GM21360 (cell line): ENCODE measurements around the gene GTSF1L.
"Not testable (repeated sequence)": the region's sequence is repeated elsewhere in the genome, so short reads cannot be mapped to it uniquely, and the experiment has no call there.

Experiments
- ATAC-seq: cut with Tn5 transposase; IDR thresholded peaks from one replicate; pipeline ENCODE4 v1.9.1; 2021; ENCODE audit warnings: mild to moderate bottlenecking, moderate library complexity; ENCODE audit not compliant: unreplicated experiment

The GTSF1L gene

DNA sequence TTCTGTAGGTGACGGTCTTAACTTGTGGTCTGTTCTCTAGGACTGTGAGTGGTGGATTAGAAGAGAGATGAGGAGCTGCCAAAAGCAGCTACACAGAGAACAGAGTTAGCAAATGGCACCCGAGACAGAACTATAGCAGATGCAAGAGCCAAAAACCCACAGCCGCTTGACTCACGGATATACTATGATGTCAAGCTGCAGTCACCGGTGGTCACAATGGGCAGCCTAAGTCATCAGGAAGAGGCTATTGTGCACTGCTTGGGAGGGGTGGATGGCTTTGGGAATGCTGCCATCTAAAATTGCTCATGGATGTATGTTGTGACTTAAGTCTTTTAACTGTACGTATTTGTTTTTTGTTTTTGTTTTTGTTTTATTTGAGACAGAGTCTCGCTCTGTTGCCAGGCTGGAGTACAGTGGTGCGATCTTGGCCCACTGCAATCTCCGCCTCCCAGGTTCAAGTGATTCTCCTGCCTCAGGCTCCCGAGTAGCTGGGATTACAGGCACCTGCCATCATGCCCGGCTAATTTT is at the start of gene GTSF1L:
GTSF1L (minus strand) TSS at position 192 of the 528 bp plus-strand sequence. CDS start 308 bp downstream, outside the sequence.
- ATAC-seq = no peak

DNA sequence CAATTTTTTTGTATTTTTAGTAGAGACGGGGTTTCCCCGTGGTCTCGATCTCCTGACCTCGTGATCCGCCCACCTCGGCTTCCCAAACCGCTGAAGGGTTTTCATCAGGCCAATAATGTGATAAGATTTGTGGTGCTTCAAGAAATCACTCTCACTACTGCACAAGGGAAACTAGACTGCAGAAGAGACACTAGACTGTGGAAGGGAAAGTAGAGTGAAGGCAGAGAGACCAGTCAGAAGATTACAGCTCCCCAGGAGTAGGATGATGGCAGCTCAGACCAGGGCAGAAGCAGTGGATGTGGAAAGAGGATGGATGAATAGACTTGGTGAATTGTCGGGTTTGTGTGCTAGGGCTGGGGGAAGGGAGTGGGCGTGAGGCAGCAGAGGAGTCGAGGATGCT is 48.0 kb upstream of the GTSF1L start:
- no peak for ATAC-seq

DNA sequence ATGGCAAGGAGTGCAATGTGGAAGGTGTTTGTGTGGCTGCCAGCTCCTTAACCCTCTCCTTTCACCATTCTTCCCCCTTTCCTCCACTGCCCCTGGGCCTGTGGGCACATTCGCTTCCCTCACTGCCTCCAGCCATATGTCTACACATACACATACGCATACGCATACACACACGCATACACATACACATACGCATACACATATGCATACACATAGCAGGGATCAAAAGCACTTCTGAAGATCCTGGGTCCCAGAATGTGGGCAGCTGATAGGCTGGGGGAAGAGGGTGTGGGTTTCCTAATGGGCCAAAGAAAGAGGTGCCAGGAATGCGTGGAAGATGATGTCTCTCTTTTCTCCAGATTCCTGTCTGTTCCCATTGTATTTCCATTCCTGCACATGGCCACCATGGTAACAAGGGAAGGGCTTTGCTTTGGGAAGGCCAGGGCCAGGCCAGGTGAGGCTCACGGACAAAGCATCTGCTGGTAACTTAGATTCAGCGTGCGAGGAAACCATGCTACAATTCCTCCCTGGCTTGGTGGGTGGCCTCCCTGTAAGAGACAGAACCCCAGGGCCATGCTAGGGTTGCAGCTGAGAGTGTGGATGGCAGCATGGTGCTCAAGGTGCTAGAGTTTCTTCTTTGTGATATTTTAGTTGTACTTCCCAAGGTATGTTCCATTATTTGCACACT is 44.8 kb upstream of the GTSF1L start:
- no peak for ATAC-seq

DNA sequence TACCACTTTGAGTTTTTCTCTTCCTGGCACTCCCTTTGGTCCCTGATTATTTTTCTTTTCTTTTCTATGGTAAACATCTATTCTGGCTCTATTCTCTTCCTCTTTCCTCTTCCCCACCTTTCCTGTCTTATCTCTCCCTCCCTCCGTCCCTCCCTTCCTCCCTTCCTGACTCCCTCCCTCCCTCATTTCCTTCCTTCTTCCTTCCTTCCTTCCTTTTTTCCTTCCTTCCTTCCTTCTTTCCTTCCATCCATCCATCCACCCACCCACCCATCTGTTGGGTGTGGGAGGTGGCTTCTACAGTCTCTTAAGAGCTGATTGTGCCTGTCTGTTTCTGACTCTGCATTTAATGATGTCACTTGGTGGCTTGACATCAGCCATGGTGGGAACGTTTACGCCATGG is 43.5 kb upstream of the GTSF1L start:
- ATAC-seq = no peak

DNA sequence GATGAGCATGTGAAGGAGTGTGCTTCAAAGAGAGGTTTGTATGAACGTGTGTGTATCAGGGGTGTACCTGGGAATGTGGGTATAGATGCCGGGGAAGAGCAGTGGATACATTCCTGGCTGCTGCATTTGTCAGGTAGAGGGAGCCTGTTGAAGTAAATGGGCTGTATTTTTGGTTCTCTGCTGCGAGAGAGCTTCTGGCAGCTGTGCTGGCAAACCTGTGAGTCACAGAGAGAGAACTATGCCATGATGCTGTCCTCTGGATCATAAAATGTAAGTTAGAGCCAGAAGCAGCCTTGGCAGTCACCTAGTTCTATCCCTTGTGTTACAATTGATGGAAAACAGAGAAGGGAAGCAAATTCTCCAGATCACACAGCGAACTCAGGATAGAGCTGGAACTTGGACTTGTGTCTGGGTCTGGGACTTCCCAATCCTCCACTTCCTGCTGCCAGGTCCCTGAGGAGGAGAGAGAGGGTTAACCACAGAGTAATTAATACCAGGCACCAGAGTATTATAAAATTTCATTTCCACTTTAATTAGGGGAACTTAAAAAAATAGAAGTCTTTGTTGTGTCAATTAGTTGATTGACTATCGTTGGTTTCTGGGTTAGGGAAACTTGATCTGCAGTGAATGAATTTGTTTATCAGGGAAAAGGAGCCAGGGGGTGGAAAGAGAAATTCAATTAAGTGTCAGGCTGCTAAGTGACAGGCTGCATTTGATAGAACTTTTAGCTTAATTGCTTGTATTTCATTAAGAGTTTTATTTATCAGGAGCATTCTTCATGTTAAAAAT is 41.1 kb upstream of the GTSF1L start:
- no peak for ATAC-seq

DNA sequence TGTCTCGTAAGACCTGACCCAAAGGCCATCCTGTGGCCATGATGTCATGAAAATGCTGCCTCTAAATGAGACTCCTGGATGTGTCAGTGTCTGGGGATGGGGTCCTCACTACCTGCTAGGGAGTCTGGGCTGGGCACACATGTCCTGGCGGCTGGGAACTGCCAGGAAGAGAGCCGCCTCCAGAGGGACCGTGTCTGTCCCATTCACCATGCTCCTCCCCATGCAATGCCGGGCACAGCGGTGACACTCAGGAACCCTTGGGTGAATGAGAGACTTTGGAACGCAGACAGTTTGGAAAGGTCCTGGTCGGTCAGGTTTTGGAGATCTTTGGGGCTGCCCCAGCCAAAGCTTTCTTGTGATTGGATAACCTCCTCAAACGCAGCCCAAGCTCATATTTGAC is 40.1 kb upstream of the GTSF1L start:
- no peak for ATAC-seq

DNA sequence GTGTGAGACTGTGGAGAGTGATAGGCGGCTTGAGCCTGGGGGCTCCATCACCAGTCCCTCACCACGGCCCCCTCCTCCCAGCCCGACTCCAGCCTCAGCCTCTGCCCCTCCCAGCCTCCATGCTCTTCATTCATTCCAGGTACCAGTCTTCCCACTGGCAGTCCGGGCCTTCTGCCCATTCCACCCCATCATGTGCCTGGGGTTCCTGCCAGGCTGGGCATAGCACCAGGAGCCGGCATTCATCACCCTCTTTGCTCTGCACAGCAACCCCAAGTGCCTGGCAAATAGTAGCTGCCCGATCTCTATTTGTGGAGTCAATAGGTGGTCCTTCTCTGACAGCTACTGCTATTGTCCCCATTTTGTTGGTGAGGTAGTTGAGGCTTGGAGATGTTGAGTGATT is 39.6 kb upstream of the GTSF1L start:
- ATAC-seq = no peak

DNA sequence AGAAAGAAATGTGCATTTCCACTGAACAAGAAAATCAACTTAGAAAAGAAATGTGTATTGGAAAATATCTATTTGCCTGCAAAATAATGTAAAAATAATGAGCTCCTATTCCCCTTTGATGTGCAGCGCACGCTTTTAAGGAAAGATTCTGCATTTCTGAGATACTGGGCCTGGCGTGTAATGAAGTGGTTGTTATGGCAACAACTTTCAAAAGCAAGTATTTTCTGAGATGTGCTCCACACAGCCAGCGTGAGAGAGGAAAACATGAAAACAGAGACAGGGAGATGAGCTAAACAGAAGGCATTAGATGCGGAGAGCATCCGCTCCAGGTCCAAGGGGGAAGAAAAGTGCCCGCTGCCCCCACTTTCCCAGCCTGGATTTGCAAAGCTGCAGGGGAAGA is 39.1 kb upstream of the GTSF1L start:
- no peak for ATAC-seq

DNA sequence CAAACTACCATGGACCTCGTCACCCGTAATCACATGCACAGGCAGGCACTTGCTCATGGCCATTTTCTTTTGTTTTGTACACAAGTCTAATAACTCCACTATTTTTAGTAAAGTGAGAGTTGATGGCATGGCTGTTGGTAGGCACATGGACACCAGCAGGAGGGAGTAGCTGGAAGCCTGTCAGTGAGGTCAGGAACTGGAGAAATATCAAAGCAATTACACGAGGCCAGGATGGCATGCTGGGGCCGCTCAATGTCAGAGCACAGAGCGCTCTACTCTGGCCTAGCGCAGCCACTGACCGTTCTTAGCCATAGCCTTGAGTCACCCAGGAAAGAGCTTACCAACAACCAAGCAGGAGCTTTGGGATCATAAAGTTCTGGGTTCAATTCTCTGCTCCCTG is 36.1 kb upstream of the GTSF1L start:
- ATAC-seq = no peak

DNA sequence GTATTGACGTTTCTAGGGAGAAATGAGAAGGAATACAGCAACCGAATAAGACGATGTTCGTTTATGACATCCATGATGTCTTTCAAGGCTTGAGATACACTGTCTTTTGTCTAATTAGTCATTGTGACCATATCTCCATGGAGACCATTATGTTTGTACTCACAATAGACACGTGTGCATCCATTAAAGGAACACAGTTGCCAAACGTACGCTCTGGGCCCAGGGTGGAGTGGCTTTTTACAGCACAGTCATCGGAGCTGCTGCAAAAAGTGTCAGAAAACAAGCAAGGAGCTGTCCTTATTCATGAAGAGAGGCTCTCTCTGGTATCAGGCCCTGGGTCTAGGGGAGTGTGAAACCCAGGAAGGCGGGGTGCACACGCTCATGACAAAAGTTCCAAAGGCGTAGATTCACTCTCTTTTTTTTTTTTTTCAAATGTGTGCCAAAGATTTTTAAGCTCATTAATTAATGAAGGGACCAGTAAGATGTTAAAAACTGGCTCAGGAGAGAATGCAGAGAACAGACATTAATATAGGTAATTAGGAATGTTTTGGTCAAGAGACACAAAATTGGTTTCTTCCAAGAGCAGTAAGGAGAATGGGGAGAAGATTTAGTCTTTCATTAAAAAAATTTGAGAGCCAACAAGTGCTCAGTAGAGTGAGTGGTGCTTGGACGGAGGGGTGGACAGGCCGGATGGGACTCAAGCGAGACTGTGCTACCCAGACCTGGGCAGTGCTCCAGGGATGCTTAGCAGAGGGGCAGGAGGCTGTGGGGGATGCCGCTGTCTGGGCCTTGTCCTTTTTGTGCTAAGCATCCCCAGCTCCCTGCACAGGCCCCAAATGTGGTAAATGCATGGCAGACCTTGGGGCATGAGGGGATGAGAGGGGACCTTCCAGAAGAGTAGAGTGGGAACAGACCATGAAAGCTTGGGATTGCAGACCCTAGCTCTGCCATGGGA is 34.9 kb upstream of the GTSF1L start:
- no peak for ATAC-seq

DNA sequence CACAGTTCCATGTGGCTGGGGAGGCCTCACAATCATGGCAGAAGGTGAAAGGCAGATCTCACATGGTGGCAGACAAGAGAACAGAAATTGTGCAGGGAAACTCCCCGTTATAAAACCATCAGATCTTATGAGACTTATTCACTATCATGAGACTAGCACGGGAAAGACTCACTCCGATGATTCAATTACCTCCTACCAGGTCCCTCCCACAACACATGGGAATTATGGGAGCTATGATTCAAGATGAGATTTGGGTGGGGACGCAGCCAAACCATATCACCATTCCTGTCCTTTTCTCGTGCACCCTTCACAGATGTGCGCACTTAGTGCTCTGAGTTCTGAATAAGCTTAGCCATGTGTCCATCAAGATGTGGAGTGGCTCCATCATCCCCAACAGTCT is 31.1 kb upstream of the GTSF1L start:
- ATAC-seq = not testable (repeated sequence)

DNA sequence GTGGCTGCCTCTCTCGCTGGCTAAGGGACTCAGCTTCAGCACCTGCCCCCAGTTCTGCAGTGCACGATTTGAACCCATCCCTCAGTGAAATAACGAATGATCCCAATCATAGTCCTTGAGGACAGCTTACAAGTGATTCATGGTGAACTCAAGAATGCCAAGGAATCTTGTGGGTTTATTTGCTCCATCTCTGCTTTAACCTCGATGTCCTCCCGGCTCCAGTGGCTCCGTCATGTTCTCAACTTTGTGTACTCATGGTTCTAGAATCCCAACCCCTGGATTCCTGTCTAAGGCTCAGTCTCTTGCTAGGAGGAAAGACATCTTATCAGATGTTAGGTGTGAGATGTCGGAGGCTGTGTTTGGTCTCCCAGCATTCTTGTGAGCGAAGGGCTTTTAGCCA is 29.0 kb upstream of the GTSF1L start:
- ATAC-seq = no peak

DNA sequence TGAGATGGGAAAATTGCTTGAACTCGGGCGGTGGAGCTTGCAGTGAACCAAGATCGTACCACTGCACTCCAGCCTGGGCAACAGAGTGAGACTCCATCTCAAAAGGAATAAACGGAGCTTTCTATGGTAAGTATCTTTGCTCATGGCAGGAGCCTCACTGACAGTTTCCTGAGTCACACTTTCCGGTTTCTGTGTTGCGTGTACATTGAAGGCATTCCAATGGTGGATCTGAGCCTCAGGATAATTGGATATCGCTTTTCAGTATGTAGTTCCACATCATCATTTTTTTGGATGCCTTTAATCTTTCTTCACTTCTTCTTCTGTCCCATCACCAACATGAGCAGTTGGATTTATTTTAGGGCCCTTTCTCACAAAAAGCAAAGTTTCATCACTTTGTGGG is 28.6 kb upstream of the GTSF1L start:
- ATAC-seq = no peak

DNA sequence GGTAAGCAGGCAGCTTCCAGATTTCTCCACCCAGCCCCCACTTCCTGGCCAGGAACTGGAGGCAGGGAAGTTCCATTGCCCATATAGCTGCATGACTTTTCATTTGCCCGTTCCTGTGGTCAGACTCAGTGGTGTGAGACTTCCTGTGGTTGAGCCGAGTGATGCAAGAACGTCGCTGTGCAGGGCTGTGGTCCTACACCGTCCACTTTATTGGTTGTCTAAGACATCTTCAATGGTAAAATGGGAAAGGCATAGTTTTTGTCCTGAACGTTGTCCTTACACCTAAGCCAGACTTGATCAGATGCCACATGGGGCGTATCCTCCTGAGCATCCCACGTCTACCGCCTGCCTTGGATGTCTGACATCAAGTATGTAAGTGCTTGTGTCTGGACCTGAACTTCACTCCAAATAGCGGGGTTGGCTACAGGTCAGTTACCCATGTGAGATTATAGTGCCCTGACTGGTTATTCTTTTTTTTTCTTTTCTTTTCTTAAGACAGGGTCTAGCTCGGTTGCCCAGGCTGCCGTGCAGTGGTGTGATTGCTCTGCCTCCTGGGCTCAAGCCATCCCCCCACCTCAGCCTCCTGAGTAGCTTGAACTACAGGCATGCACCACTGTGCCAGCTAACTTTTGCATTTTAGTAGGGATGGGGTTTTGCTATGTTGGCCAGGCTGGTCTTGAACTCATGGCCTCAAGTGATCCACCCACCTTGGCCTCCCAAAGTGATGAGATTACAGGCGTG is 25.9 kb upstream of the GTSF1L start:
- ATAC-seq = no peak

DNA sequence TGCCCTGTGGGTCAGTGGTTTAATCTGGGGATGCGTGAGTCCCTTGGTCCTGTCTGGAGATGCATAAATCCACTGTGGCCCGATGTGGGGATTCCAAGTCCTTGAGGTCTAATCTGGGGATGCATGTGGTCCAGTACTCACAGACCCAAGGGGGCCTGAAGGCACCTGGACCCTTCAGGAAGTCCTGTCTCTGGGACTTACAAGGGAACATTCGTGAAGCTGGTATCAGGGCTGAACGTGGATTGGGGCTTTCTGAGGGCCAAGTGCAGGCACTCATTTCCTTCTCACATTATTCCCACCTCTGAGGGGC is 25.2 kb upstream of the GTSF1L start:
- ATAC-seq = no peak

DNA sequence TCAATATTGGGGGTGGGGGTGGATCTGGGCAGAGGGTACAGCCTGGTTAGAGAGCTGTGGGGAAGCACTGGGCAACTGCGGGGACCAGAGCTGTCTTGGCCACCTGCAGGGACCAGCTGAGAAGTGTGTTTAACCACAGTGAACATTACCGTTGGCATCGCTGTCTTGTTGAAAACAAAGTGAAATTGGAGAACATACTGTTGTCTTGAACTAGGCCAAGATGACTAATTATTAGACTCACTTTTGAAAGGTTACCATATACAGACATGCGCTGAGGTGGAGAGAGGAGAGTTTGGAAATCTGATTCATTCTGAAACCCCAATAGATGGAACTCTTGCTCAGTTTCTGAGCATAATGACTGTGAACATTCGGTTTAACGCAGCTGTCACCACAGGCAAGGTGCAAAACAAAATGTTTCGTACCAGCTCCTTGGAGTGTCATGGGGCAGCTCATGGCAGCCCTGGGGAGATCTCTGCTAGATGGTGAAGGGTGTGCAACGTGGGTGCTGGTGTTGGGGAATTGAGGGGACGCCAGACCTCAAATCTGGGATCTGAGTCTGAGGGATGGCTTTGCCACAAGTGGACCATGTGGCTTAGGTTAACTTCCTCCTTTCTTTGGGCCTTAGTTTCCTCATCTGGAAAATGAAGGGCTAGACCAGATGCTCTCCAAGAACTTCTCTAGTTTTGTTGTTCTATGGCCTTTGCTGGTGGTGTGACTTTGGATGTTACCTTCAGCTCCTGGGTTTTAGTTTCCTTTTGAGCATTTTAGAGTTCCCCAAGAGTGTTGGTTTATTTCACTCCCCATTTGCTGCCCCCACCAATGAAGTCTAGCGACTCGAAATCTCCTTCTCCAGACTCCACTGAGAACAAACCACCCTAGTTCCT is 24.6 kb upstream of the GTSF1L start:
- peak; percentile 66 for ATAC-seq

DNA sequence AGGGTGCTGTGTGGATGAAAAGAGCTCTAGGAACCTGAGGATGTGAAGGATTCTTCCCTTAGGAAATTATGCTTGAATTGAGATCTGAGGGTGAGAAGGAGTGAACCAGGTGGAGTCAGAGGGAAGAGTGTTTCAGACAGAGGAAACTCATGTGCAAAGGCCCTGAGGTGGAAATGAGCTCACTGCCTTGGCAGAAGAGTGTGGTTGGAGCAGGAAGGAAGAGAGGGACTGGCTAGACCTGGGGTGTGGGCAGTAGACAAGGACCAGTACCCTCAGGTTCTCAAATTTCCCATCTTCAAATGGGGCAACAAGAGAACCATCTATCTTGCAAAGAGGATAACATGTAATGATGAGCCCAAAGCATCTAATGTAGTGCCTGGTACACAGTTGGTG is 24.0 kb upstream of the GTSF1L start:
- ATAC-seq = no peak

DNA sequence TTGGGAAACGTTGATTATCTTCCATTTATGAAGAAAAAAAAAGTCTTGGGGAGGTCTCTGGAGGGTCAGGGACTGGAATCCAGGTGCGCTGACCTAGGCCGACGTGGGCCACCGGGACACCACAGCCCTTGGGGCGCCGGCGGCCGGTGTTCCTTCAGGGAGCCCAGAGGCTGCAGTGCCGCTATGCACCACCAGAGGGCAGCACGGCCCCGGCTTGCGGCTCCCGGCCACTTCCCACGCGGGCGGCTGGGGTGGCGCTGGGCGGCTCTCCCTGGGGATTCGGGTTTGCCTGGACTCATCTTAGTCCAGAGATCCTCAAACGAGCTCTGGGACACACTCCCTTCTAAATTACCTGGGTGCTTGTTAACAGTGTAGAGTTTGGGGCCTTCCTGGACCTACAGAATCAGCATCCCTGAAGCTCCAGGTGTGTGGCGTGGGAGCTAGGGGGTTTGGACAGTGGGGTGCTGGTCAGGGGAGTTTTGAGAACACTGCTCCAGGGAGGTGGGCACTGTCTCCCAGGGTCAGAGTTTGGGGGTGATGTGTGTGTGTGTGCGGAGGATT is 23.0 kb upstream of the GTSF1L start:
- ATAC-seq = no peak

DNA sequence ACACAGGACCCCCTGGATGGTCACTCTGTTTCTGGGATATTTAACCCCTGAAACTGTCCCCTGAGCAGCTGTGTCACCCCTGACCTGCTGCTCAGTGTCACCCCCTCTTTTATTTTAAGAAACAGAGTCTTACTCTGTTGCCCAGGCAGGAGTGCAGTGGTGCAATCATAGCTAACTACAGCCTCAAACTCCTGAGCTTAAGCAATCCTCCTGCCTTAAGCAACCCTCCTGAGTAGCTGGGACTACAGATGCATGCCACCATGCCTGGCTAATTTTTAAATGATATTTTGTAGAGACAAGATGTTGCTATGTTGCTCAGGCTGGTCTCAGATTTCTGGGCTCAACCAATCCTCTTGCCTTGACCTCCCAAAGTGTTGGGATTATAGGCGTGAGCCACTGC is 21.5 kb upstream of the GTSF1L start:
- ATAC-seq = no peak
